Measurements from ENCODE around the gene RBMS3. TPM values are rescaled to one million over a fixed set of nuclear protein-coding genes. Genes with fewer than 3 reads are reported as not detected.

The RBMS3 gene
- total and polyA plus RNA-seq, 2 of the 8 experiments (the other 6 are each of a cell fraction or from before 2014, with no cell fraction given): 3.7 to 6.9 TPM

- WGBS, 2 experiments (ENCODE audit: extremely low coverage in 1 of 2, insufficient coverage in 1 of 2, insufficient read length in 1 of 2, insufficient replicate concordance in 2 of 2, low coverage in 1 of 2, low lambda C conversion rate in 2 of 2, missing lambda C conversion rate in 1 of 2): 86% methylated on average over 2 of the region's 2 CpGs; no CpG with 5 or more reads in 1 of the 2 experiments
- H3K9me3 ChIP-seq (ENCODE audit: insufficient read depth in 2 of 2, low read depth in 1 of 2, low read length in 1 of 2): no peaks in the 10 kb centered on the region
- H2BK120ac ChIP-seq (replicated peaks; ENCODE audit: low read depth, low read length): no peak overlapping the region
- H3K23ac ChIP-seq (ENCODE audit: insufficient read length): no peak overlapping the region
- H3K23me2 ChIP-seq (ENCODE audit: low read depth, low read length): no peaks in the 10 kb centered on the region
- H3K9ac ChIP-seq (replicated peaks in 1 of 4; ENCODE audit: extremely low read depth in 1 of 4, low read depth in 3 of 4, low read length in 3 of 4): no peak overlapping the region
- no peak overlapping the region for H3K18ac ChIP-seq (ENCODE audit: extremely low read depth, low read length)
- H2AK5ac ChIP-seq (ENCODE audit: low read depth, low read length): no peak overlapping the region
- FAIRE-seq: no peak
- peaks cover 0 to 8% (median 1%) of the 10 kb centered on the region in 4 experiments; a peak in 1 of 7 replicates for H3K4me1 ChIP-seq (replicated peaks in 1 of 4; ENCODE audit: control insufficient read depth in 3 of 4, insufficient read depth in 4 of 4, low read length in 3 of 4)
- no peak overlapping the region for H3K56ac ChIP-seq (replicated peaks; ENCODE audit: insufficient read length, low read depth, low read length)
- no peak overlapping the region for H4K91ac ChIP-seq (replicated peaks; ENCODE audit: insufficient read length, low read length)
- H3K4me3 ChIP-seq (ENCODE audit: extremely low read depth in 1 of 4, insufficient read depth in 2 of 4, low read depth in 3 of 4, low read length in 4 of 4): no peak overlapping the region
- no peak overlapping the region for H3K4ac ChIP-seq (replicated peaks; ENCODE audit: insufficient read length, low read depth, low read length)
- H3K14ac ChIP-seq (ENCODE audit: insufficient read length): no peak overlapping the region
- no peak overlapping the region for H3K27ac ChIP-seq (ENCODE audit: low read depth, low read length)
- H3K79me2 ChIP-seq (ENCODE audit: control insufficient read depth in 1 of 2, insufficient read depth in 2 of 2, low read length in 2 of 2): no peaks in the 10 kb centered on the region
- H2AFZ ChIP-seq (ENCODE audit: low read length): no peak overlapping the region
- TF ChIP-seq SAP30 (IDR thresholded peaks at IDR 0.05; ENCODE audit: insufficient read depth, insufficient replicate concordance, low read length) (no peak), CTBP2 (IDR thresholded peaks at IDR 0.05; ENCODE audit: borderline replicate concordance, insufficient read depth, insufficient read length, low read length) (no peak), TBP (IDR thresholded peaks at IDR 0.05; ENCODE audit: low read depth, low read length) (no peak), SUZ12 (IDR thresholded peaks at IDR 0.05; ENCODE audit: low read length) (no peak), HDAC2 (IDR thresholded peaks at IDR 0.05; ENCODE audit: borderline replicate concordance in 1 of 2, low read depth in 2 of 2, low read length in 2 of 2) (no peak), KDM1A (IDR thresholded peaks at IDR 0.05; ENCODE audit: borderline replicate concordance, low read length) (no peak), JUND (IDR thresholded peaks at IDR 0.05; ENCODE audit: low read length) (no peak), EGR1 (IDR thresholded peaks at IDR 0.05; ENCODE audit: borderline replicate concordance, low read depth, low read length) (no peak), RAD21 (IDR thresholded peaks at IDR 0.05 in 1 of 2, conservative IDR thresholded peaks at IDR 0.05 in 1 of 2; ENCODE audit: low read depth in 2 of 2, low read length in 2 of 2) (no peak), SIRT6 (IDR thresholded peaks at IDR 0.05; ENCODE audit: low read length) (no peak), PHF8 (conservative IDR thresholded peaks at IDR 0.05; ENCODE audit: low read depth, low read length) (no peak), NRF1 (IDR thresholded peaks at IDR 0.05; ENCODE audit: low read depth, low read length) (no peak), KDM5A (IDR thresholded peaks at IDR 0.05; ENCODE audit: low read length) (no peak), SIX5 (IDR thresholded peaks at IDR 0.05; ENCODE audit: low read depth, low read length) (no peak)
- no peak overlapping the region for H2BK12ac ChIP-seq (ENCODE audit: low read depth, low read length)
- H2BK15ac ChIP-seq (ENCODE audit: low read length): no peak overlapping the region
- no peaks in the 10 kb centered on the region for H4K20me1 ChIP-seq (replicated peaks in 1 of 2; ENCODE audit: control insufficient read depth in 1 of 2, insufficient read depth in 2 of 2, low read length in 2 of 2)
- H3K4me2 ChIP-seq (ENCODE audit: insufficient read depth in 1 of 2, low read depth in 2 of 2, low read length in 2 of 2): no peak overlapping the region
- ChIA-PET CTCF (ENCODE audit: partially characterized antibody) (interaction anchor here (0.6 to 0.9 kb wide), 2 partner anchors 13 to 511 kb away, joined by 3 to 6 read pairs; no protein-coding TSS in a partner anchor), POLR2A (ENCODE audit: partially characterized antibody) (no interaction called here)
- no peak overlapping the region for H4K5ac ChIP-seq (ENCODE audit: insufficient read length, low read depth, low read length)
- no peaks in the 10 kb centered on the region for H3K36me3 ChIP-seq (ENCODE audit: control insufficient read depth in 2 of 4, insufficient read depth in 4 of 4, low read length in 3 of 4)
- H2BK20ac ChIP-seq (ENCODE audit: low read length): no peak overlapping the region
- no peak overlapping the region for H2BK5ac ChIP-seq (ENCODE audit: low read depth, low read length)
- DNase-seq (ENCODE audit: low read depth in 1 of 2, low spot score in 2 of 2): no peak
- H4K8ac ChIP-seq (ENCODE audit: extremely low read depth, insufficient read depth, low read length): no peak overlapping the region
- no peaks in the 10 kb centered on the region for H3K27me3 ChIP-seq (replicated peaks in 1 of 4; ENCODE audit: control insufficient read depth in 3 of 4, extremely low read depth in 1 of 4, insufficient read depth in 3 of 4, low read length in 3 of 4)
- no peaks in the 10 kb centered on the region for H3K79me1 ChIP-seq (ENCODE audit: low read depth, low read length)
Measured at GRCh38 chr3:29242296-29242695, 38.6 kb upstream of the RBMS3 start.
